ENCODE results near the gene LTBP3. TPM values are rescaled to one million over a fixed set of nuclear protein-coding genes. Genes with fewer than 3 reads are reported as not detected.

The LTBP3 gene
- total and polyA plus RNA-seq, 9 of the 15 experiments (the other 6 are each of a cell fraction or from before 2014, with no cell fraction given), result 0.06 to 20.5 (median 4.8) TPM

DNA sequence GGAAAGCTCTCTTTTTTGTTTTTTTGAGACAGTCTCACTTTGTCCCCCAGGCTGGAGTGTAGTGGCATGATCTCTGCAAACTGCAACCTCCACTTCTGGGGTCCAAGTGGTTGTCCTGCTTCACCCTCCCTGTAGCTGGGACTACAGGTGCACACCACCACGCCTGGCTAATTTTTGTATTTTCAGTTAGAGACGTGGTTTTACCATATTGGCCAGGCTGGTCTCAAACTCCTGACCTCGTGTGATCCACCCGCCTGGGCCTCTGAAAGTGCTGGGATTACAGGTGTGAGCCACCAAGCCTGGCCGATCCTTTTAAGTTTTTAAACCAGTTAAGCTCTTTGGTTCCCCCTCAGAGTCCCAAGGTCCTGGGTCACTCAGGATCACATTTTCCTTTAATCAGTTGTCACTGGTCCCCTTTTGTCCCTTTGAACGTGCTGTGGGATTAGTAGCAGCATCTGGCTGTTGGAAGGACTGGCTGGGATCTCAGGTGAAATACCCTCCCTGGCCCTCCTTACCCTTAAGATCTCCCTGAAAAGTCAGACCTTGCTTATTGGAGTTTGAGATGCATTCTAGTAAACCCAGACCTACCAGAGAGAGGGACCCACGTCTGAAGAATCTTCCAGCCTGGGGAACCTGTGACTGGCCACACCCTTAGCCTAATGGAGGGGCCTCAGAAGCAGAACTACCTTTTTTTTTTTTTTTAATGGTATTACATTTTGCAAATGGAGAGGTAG is 51.2 kb downstream of the LTBP3 start (continued):
- TF ChIP-seq, protein P1, sequence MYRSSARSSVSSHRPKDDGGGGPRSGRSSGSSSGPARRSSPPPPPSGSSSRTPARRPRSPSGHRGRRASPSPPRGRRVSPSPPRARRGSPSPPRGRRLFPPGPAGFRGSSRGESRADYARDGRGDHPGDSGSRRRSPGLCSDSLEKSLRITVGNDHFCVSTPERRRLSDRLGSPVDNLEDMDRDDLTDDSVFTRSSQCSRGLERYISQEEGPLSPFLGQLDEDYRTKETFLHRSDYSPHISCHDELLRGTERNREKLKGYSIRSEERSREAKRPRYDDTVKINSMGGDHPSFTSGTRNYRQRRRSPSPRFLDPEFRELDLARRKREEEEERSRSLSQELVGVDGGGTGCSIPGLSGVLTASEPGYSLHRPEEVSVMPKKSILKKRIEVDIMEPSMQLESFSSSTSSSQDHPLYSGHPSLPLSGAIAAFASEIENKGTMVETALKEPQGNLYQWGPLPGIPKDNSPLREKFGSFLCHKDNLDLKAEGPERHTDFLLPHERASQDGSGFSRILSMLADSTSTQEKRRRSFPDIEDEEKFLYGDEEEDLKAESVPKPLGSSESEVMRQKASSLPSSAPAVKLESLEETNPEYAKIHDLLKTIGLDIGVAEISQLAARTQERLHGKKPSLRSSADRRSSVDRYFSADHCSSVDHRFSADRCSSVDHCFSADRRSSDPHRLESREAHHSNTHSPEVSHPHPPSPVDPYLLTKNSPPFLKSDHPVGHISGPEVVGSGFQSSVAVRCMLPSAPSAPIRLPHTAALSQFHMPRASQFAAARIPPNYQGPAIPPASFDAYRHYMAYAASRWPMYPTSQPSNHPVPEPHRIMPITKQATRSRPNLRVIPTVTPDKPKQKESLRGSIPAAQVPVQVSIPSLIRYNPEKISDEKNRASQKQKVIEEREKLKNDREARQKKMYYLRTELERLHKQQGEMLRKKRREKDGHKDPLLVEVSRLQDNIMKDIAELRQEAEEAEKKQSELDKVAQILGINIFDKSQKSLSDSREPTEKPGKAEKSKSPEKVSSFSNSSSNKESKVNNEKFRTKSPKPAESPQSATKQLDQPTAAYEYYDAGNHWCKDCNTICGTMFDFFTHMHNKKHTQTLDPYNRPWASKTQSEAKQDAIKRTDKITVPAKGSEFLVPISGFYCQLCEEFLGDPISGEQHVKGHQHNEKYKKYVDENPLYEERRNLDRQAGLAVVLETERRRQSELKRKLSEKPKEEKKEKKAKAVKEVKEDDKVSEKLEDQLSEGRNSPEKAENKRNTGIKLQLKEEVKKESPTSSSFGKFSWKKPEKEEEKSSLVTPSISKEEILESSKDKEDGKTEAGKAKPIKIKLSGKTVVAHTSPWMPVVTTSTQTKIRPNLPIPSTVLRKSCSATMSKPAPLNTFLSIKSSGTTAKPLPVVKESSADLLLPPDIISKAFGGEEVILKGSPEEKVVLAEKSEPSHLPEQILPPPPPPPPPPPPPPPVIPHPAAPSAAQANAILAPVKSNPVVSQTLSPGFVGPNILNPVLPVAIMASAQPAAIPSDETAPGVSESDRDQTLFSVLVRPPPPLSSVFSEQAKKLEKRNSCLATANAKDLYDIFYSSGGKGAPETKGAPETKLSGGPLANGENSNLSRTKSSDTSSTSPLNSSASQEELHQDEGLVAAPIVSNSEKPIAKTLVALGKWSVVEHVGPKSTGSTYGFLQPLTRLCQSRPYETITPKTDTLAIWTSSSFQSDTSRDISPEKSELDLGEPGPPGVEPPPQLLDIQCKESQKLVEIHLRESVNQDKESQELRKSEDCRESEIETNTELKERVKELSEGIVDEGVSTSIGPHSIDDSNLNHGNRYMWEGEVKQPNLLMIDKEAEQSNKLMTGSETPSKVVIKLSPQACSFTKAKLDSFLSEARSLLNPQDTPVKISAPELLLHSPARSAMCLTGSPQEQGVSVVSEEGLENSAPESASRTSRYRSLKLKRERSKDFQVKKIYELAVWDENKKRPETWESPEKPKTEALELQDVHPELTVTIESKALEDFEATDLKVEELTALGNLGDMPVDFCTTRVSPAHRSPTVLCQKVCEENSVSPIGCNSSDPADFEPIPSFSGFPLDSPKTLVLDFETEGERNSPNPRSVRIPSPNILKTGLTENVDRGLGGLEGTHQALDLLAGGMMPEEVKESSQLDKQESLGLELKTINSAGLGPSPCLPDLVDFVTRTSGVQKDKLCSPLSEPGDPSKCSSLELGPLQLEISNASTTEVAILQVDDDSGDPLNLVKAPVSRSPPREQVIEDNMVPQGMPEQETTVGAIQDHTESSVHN (IDR thresholded peaks at IDR 0.05; ENCODE audit: borderline replicate concordance in 1 of 2, low read depth in 1 of 2), result peak; percentile 24 to 52; a peak in 1 of 4 replicates
- TF ChIP-seq SRSF7 (optimal IDR thresholded peaks at IDR 0.05; ENCODE audit: low read depth, low read length) (no peak), HMG20B (CRISPR knock-in tag; IDR thresholded peaks at IDR 0.05) (peak; percentile 89; the same call in 1 of the 2 replicates), ZNF717 (CRISPR knock-in tag; IDR thresholded peaks at IDR 0.05) (peak; percentile 97), KAT2B (IDR thresholded peaks at IDR 0.05; ENCODE audit: low read depth, low read length) (no peak), ZNF830 (CRISPR knock-in tag; IDR thresholded peaks at IDR 0.05) (peak; percentile 99), RBM39 (optimal IDR thresholded peaks at IDR 0.05; ENCODE audit: low read depth, low read length) (no peak), MED1 (CRISPR knock-in tag; IDR thresholded peaks at IDR 0.05; ENCODE audit: borderline replicate concordance) (peak; percentile 78; the same call in 1 of the 2 replicates), KDM4B (IDR thresholded peaks at IDR 0.05; ENCODE audit: borderline replicate concordance in 2 of 2, low read depth in 1 of 2) (peak in 1 of 2 experiments; percentile 39; a peak in 1 of 4 replicates), SMARCE1 (IDR thresholded peaks at IDR 0.05) (no peak; the same call in 1 of the 2 replicates), ZNF253 (CRISPR knock-in tag; conservative IDR thresholded peaks at IDR 0.05) (peak; percentile 97), CBX1 (IDR thresholded peaks at IDR 0.05; ENCODE audit: low read depth) (peak; percentile 95)
- TF ChIP-seq, protein P2, sequence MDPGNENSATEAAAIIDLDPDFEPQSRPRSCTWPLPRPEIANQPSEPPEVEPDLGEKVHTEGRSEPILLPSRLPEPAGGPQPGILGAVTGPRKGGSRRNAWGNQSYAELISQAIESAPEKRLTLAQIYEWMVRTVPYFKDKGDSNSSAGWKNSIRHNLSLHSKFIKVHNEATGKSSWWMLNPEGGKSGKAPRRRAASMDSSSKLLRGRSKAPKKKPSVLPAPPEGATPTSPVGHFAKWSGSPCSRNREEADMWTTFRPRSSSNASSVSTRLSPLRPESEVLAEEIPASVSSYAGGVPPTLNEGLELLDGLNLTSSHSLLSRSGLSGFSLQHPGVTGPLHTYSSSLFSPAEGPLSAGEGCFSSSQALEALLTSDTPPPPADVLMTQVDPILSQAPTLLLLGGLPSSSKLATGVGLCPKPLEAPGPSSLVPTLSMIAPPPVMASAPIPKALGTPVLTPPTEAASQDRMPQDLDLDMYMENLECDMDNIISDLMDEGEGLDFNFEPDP (CRISPR knock-in tag; IDR thresholded peaks at IDR 0.05), result peak; percentile 96
- TF ChIP-seq, protein P3, sequence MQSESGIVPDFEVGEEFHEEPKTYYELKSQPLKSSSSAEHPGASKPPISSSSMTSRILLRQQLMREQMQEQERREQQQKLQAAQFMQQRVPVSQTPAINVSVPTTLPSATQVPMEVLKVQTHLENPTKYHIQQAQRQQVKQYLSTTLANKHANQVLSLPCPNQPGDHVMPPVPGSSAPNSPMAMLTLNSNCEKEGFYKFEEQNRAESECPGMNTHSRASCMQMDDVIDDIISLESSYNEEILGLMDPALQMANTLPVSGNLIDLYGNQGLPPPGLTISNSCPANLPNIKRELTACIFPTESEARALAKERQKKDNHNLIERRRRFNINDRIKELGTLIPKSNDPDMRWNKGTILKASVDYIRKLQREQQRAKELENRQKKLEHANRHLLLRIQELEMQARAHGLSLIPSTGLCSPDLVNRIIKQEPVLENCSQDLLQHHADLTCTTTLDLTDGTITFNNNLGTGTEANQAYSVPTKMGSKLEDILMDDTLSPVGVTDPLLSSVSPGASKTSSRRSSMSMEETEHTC (IDR thresholded peaks at IDR 0.05), result no peak; the same call in 1 of the 2 replicates
- TF ChIP-seq, protein P4, sequence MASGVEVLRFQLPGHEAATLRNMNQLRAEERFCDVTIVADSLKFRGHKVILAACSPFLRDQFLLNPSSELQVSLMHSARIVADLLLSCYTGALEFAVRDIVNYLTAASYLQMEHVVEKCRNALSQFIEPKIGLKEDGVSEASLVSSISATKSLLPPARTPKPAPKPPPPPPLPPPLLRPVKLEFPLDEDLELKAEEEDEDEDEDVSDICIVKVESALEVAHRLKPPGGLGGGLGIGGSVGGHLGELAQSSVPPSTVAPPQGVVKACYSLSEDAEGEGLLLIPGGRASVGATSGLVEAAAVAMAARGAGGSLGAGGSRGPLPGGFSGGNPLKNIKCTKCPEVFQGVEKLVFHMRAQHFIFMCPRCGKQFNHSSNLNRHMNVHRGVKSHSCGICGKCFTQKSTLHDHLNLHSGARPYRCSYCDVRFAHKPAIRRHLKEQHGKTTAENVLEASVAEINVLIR (CRISPR knock-in tag; IDR thresholded peaks at IDR 0.05), result peak; percentile 38; the same call in 1 of the 2 replicates
